ENCODE measurements around the gene HSDL2. TPM values are rescaled to one million over a fixed set of nuclear protein-coding genes. Genes with fewer than 3 reads are reported as not detected.
A peak's percentile ranks its signal among the peaks of the same experiment; 100 is the strongest.

Gene HSDL2
- total RNA-seq, 1 donor from 2014 or later, result 4.8 TPM

DNA sequence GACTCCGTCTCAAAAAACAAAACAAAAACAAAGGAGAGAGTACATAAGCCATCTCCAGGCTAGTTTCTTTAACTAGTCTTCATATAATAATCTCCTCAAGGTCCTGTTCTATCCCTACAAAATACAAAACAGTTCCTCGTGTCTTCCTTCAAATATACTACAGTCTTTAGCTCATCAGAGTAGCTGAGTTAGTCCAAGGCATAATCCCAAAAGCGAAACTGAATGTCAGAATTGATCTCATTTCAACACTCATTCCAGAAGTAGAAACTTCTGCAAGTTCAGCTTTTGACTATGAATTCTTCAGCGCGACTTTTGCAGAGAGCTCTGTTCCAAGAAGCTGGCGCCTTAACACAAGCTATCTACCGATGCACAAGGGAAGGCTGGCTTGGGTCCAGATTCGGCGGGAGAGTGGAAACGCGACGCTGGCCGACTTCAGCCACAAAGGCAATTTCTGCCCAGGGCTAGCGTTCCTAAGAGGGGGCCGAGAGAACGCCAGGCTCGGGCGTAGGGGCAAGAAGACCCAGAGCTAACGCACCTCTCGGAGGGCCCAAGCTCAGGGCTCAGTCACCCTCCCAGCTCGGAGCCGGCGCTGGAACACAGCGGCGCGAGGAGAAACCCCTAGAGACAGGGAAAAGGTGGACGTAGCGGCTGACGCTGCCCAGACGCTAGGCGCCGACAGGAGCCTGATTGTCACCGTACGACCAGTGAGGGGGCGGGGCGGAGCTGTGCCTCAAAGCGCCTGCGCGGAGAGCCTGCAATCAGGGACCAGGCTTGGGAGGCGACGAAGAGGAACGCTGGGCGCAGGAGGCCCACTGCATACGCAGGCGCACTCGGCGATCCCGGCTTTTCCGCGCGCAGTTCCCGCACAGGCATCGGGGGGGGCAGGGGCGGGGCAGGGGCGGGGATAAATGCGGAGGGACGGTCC is 469 bp upstream of the HSDL2 start:
- TF ChIP-seq, protein P1, sequence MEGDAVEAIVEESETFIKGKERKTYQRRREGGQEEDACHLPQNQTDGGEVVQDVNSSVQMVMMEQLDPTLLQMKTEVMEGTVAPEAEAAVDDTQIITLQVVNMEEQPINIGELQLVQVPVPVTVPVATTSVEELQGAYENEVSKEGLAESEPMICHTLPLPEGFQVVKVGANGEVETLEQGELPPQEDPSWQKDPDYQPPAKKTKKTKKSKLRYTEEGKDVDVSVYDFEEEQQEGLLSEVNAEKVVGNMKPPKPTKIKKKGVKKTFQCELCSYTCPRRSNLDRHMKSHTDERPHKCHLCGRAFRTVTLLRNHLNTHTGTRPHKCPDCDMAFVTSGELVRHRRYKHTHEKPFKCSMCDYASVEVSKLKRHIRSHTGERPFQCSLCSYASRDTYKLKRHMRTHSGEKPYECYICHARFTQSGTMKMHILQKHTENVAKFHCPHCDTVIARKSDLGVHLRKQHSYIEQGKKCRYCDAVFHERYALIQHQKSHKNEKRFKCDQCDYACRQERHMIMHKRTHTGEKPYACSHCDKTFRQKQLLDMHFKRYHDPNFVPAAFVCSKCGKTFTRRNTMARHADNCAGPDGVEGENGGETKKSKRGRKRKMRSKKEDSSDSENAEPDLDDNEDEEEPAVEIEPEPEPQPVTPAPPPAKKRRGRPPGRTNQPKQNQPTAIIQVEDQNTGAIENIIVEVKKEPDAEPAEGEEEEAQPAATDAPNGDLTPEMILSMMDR (IDR thresholded peaks at IDR 0.05; ENCODE audit: partially characterized antibody, unreplicated experiment), result no peak
- no peaks in the 10 kb centered on the region for H3K36me3 Mint-ChIP-seq (ENCODE audit: unreplicated experiment)
- H3K27me3 Mint-ChIP-seq (ENCODE audit: unreplicated experiment), result no peaks in the 10 kb centered on the region
- H3K27ac Mint-ChIP-seq (ENCODE audit: unreplicated experiment), result peak overlapping the region; percentile 96
- H3K4me3 Mint-ChIP-seq (ENCODE audit: unreplicated experiment), result peak overlapping the region; percentile 94
- peaks cover 3% of the 10 kb centered on the region for H3K4me1 Mint-ChIP-seq (ENCODE audit: low read depth, unreplicated experiment)
- peaks cover 5% of the 10 kb centered on the region for H3K9me3 Mint-ChIP-seq (ENCODE audit: unreplicated experiment)
- DNase-seq, result peak; percentile 100

DNA sequence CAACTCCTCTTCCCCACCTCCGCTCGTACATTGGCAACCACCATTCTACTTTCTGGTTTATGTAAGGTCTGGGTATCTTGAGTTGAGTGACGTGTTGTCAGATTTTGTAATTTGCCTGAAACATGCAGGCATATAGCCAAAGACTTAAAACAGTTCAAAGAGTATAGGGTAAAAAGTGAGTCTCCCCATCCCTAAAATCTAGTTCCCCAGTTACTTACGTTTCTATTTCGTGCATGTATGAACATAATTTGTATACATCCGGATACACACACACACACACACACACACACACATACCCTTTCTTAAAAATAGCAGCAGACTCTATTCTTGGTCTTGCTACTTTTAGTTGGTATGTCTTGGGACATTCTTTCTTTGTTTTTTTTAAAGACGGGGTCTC is 915 bp downstream of the HSDL2 start:
- H3K9me3 Mint-ChIP-seq (ENCODE audit: unreplicated experiment), result peaks cover 5% of the 10 kb centered on the region
- peaks cover 3% of the 10 kb centered on the region for H3K4me1 Mint-ChIP-seq (ENCODE audit: low read depth, unreplicated experiment)
- peak overlapping the region; percentile 87 for H3K4me3 Mint-ChIP-seq (ENCODE audit: unreplicated experiment)
- H3K27me3 Mint-ChIP-seq (ENCODE audit: unreplicated experiment), result no peaks in the 10 kb centered on the region
- TF ChIP-seq, protein P1 (IDR thresholded peaks at IDR 0.05; ENCODE audit: partially characterized antibody, unreplicated experiment), result no peak
- no peak for DNase-seq
- H3K27ac Mint-ChIP-seq (ENCODE audit: unreplicated experiment), result no peak overlapping the region
- H3K36me3 Mint-ChIP-seq (ENCODE audit: unreplicated experiment), result no peaks in the 10 kb centered on the region

GRCh38 chr9:112382066-112382465 is 2.2 kb downstream of the HSDL2 start:
- H3K4me3 Mint-ChIP-seq (ENCODE audit: unreplicated experiment), result no peak overlapping the region
- DNase-seq, result no peak
- H3K9me3 Mint-ChIP-seq (ENCODE audit: unreplicated experiment), result peaks cover 5% of the 10 kb centered on the region
- H3K4me1 Mint-ChIP-seq (ENCODE audit: low read depth, unreplicated experiment), result peaks cover 3% of the 10 kb centered on the region
- no peak overlapping the region for H3K27ac Mint-ChIP-seq (ENCODE audit: unreplicated experiment)
- H3K36me3 Mint-ChIP-seq (ENCODE audit: unreplicated experiment), result no peaks in the 10 kb centered on the region
- no peaks in the 10 kb centered on the region for H3K27me3 Mint-ChIP-seq (ENCODE audit: unreplicated experiment)
- TF ChIP-seq, protein P1 (IDR thresholded peaks at IDR 0.05; ENCODE audit: partially characterized antibody, unreplicated experiment), result no peak

DNA sequence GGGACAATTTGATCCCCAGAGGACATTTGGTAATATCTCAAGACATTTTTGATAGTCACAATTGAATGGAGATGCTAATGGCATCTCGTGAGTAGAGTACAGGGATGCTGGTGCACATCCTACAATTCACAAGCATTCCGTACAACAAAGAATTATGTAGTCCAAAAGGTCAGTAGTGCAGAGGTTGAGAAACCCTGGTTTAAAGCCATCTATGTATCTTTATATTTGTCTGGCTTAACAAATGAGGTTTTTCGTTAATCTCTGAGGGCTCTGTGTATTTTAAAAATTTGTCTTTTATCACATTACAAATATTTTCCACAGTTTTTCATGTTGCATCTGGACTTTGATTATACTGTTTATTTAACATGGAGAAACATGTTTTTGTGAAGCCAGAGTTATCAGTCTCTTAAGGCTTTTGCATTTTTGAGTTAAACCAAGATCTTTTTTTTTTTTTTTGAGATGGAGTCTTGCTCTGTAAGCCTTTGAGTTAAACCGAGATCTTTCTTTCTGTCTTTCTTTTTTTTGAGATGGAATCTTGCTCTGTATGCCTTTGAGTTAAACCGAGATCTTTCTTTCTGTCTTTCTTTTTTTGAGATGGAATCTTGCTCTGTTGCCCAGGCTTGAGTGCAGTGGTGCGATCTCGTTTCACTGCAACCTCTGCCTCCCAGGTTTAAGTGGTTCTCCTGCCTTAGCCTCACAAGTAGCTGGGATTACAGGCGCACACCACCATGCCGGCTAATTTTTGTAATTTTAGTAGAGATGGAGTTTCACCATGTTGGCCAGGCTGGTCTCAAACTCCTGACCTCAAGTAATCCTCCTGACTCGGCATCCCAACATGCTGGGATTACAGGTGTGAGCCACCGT is 2.8 kb downstream of the HSDL2 start:
- DNase-seq, result no peak
- Mint-ChIP-seq H3K9me3 (ENCODE audit: unreplicated experiment) (peaks cover 5% of the 10 kb centered on the region), H3K36me3 (ENCODE audit: unreplicated experiment) (no peaks in the 10 kb centered on the region), H3K4me1 (ENCODE audit: low read depth, unreplicated experiment) (peaks cover 3% of the 10 kb centered on the region), H3K4me3 (ENCODE audit: unreplicated experiment) (no peak overlapping the region), H3K27me3 (ENCODE audit: unreplicated experiment) (no peaks in the 10 kb centered on the region), H3K27ac (ENCODE audit: unreplicated experiment) (no peak overlapping the region)
- TF ChIP-seq, protein P1 (IDR thresholded peaks at IDR 0.05; ENCODE audit: partially characterized antibody, unreplicated experiment), result no peak

All from glutamatergic neuron (in vitro differentiated cells).